HK-2 (cell line): ENCODE results near the gene ABCC4.
A peak's percentile ranks its signal among the peaks of the same experiment; 100 is the strongest.

Experiments used
- DNase-seq: peaks from one replicate; pipeline ENCODE4 v3.0.0-alpha.2; 2018; ENCODE audit not compliant: unreplicated experiment

ABCC4 gene

DNA sequence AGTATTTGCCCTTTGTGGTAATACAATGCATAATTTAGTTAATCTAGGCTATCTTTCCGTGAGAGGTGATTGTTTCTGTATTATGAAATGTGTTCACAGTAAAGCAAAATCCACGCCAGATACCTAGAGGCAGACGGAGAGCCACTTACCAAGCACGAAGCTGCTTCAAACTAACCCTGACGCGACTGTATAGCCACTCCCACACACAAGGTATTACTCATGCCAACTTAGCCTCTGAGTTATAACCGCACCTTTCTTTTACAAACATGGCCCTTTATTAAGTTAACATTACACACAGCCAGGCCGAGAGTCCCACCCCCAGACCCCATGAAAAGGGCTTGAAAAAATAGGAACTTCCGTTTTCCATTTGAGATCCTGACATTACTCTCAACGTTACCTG is 185.7 kb downstream of the ABCC4 start:
- DNase-seq: no peak

DNA sequence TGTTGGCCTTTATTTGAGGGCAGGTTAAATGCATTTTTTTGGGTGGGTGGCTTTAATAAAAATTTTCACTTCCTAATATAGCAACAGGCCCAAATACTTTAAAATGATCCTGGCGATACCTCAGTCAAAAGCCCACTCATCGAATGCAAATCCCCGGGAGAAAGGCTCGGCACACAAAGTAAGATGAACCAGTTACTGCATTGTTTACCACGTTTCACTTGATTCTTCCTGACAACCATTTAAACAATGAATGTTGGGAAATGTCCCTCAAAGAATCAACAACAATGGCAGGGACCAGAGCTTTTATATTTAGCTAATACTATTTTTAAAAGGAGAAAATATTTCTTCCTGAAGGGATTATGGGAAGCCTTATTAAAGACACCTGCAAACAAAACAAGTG is 187.7 kb downstream of the ABCC4 start:
- no peak for DNase-seq

DNA sequence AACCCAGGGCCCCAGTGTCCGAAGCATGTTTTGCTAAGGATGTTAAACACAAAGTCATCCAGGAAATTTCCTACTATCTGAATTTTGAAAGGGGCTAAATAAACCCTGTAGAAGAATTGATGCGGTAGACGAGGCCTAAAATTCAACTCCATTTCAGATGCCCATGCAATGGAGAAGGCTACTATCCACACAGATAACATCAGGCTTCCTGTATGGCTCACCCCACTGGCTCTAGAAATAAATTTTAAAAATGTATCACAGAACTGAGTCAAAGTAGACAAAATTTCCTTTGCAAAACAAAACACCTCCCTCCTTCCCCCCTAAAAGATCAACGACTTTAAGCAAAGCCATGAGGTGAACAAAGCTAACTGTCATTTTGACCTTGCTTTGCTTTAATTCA is 188.4 kb downstream of the ABCC4 start:
- no peak for DNase-seq

DNA sequence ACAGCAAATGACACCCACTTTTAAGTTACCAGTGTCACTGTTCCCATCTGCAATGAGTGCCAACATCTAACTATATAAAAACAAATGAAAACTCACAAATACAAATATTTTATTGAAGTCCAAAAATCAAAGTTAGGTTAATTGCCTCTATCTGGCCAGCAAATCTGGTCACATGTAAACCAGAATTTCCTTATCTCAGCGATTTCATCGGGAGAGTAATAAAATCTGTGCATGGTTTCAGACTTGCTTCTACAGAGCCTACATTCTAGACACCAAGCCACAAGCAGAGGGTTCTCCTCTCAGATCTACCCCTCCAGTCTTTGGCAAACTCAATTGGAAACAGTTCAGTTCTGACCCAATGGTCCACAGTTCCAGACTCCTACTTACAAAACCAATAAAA is 189.6 kb downstream of the ABCC4 start:
- DNase-seq: no peak

DNA sequence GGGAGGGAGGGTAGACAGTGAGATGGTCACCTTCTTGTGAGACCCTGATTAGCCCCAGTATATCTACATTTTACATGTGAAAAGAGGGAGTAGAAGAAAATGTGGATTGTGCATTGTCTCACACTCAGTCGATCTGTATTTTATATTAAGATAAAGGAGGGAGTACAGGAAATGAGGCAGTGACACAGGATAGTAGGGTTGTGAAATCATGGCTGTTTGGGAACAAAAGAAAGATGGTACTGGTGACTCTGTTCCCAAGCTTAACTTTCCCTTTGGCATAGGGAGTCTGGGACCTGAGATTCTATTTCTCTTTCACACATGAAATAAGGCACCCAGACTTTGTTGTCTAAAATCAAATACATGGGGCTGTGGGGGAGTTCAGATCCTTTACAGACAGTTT is 194.7 kb downstream of the ABCC4 start:
- no peak for DNase-seq

DNA sequence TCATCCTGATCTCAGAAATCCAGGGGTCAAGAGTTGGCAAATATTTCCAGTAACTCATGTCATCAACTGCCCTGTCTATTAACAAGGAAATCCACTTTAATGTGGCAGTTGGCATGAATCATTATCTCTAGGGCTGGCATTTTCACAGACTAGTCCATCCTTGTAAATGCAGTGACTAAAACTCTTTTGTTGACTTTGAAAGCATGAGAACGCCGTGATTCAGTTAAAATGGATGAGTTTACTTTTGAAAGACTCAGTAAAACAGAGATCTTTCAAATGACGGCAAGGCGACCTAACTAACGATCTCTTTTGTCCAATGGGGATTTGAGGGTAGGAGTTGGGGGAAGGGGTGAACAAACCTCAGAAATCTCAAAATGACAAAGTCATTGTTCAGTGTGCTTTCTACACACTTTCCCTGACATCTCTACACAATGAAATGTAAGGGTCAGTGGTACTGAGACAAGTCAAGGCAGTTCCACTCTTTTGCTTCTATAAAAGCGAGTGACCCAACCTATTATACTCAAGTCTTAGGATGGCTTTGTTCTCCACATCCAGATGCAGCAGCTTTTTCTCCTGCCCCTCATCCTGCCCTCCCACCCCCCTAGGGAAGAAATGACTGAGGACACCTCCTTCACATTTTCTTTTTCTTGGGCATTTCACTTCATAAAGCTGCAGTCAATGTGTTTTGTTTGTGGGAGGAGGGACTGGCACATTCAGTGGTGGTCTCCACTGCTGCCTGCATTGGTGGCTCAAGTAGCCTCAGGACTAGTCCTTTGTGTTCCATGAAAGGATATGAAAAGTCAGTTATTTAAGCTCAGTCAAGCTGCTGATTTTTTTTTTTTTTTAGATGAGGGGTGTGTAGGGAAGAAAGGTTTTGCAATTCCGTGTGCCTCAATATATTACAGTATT is 200.5 kb downstream of the ABCC4 start:
- DNase-seq: peak; percentile 7

GRCh38 chr13:95099541-95099940 is 201.7 kb downstream of the ABCC4 start:
- peak; percentile 13 for DNase-seq

DNA sequence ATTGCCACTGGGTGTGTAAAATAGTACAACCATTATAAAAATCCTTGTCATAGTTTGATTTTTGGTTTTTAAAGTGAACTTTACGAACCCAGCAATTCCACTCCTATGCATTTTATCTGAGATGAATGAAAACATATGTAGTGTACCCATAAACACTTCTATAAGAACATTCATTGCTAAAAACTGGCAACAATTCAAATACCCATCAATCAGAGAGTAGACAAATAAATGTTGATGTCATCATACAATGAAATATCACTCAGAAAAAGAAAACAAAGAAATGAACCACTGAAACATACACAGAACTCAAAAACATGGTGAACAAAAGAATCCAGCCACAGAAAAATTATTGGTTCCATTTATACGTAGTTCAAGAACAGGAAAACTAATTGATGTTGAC is 202.3 kb downstream of the ABCC4 start:
- no peak for DNase-seq

GRCh38 chr13:95091755-95092154 is 209.5 kb downstream of the ABCC4 start:
- no peak for DNase-seq

DNA sequence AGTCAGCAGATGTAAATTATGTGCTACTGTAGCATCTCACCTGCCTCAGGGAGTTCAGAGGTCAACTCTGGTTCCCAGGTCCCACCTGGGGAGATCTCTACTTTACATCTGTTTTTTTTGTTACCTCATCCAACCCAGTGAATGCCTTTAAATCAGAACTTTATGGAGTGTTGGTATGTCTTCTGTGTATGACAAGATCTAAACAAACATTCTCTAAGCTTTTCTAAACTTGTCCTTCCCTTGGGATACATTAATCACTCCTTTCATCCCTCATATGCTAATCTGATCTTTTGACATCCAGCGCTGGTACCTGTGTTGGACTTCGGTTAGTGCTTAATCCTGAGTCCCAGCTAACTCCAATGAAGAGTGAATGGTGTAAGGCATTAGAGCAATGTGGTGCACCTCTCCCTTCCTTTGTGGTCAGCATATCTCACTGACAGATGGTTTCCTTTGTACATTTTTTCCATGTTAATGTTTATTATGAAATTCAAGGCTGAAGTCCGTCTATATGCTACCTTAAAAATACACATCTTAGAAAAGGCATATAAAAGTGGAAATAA is 213.4 kb downstream of the ABCC4 start:
- DNase-seq: no peak

- DNase-seq: no peak
These were observed 214.5 kb downstream of the ABCC4 start for GRCh38 chr13:95086761-95087160.

DNA sequence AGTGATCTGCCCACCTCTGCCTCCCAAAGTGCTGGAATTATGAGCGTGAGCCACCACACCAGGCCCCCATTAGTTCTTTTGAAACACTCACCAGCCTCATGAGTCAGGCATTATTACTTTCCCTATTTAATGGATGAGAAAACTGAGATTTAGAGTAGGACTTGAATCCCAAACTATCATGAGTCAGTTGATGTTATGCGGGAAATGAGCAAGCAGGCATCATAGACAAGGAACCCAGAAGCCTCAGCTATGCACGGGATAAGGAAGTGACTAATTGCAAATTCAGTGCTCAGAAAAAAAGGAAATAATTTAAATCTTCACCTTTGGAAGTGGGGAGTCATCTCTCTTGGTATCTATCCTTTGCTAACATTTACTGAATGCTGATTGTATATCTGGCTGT is 217.5 kb downstream of the ABCC4 start:
- no peak for DNase-seq

DNA sequence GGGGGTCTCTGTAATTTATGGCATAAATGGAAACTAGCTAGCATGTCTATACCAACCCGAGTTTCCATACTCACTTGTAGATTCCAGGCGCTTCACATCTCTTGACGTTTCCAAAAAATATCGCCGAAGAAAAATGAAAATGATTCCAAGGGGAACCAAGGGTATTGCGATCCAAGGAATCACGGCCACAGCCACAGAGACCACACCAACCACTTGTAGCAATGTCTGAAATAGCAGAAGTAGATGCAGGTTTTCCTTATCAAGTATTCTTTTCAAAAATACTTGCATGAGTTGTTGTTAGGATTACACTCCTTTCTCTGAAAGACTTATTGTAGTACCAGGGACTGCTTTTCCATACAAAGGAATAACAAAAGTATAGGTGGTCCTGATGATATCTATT is 218.2 kb downstream of the ABCC4 start:
- DNase-seq: no peak

DNA sequence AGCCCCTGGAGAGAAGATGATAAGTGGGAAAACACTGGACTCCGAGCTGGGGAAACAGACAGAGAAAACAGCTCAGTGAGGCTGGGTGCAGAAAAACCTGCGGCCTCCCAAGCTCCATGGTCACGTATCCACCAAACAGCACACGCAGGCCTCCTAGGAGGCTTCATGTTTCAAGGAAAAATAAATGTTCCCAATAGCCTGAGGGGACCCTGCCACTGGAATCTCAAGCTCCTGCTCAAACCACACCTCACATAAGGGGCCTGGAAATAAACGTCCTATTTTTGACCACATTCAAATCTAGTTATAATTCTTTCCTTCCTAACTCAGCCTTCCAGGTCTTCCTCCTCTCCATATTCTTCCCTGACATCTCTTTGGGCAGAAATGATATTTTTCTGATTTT is 225.7 kb downstream of the ABCC4 start:
- no peak for DNase-seq

GRCh38 chr13:95074820-95075219 is 226.4 kb downstream of the ABCC4 start:
- no peak for DNase-seq

DNA sequence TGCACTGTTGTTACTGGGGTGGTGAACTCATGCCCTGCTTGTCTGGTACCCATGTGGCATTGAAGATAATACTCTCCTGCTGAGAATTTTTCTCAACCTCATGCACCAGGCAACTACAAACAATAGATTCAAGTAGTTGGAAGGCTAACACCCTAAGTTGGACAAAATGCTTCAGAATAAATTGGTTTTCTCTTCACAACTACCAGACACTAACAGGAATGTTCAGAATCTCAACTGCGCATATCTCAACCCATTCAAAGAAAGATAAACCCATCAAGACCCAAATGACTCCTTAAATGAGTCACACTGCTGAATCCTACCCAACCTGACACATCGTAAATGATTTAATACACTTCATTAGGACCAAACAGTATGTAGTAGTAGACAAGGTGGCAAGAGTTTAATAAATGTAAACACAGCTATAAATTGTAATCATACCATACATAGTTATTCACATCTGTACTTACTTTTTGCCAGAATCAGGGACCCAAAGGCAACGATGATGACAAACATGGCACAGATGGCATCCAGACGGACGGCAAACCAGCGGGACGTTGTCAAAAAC is 227.4 kb downstream of the ABCC4 start:
- no peak for DNase-seq

- DNase-seq: no peak
These were observed 233.9 kb downstream of the ABCC4 start for GRCh38 chr13:95067303-95067702.

- DNase-seq: no peak
These were observed 241.2 kb downstream of the ABCC4 start for GRCh38 chr13:95060014-95060519.

DNA sequence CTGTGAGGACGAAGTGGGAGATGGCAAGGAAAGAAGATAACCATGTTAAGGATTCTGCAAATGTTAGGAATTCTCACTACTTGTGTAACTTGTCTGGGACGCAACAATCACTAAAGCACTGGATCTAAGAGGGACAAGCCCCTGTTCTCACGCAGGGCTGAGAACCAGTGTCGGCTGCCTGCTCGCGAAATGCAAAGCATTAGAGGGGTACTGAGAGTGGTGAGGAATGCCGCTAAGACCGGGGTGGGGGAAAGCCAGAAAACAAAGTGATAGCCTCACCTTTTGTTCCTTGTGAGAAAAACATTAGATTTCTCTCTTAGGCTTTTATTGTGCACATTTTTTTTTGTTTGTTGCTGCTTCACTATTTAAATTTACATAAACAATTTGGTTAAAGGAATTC is 241.9 kb downstream of the ABCC4 start:
- no peak for DNase-seq

GRCh38 chr13:95058680-95059079 is 242.6 kb downstream of the ABCC4 start:
- DNase-seq: no peak

- DNase-seq: no peak
These were observed 245.0 kb downstream of the ABCC4 start for GRCh38 chr13:95056266-95056665.

- DNase-seq: no peak
These were observed 250.2 kb downstream of the ABCC4 start for GRCh38 chr13:95050800-95051615.
